GM21526 (cell line): ENCODE data around the gene PCBD1.
"Not testable (repeated sequence)": the region's sequence is repeated elsewhere in the genome, so short reads cannot be mapped to it uniquely, and the experiment has no call there.

ENCODE experiments used
- ATAC-seq: cut with Tn5 transposase; IDR thresholded peaks from one replicate; pipeline ENCODE4 v1.9.1; 2021; ENCODE audit warnings: moderate library complexity; ENCODE audit not compliant: unreplicated experiment, low FRiP score

Gene PCBD1

DNA sequence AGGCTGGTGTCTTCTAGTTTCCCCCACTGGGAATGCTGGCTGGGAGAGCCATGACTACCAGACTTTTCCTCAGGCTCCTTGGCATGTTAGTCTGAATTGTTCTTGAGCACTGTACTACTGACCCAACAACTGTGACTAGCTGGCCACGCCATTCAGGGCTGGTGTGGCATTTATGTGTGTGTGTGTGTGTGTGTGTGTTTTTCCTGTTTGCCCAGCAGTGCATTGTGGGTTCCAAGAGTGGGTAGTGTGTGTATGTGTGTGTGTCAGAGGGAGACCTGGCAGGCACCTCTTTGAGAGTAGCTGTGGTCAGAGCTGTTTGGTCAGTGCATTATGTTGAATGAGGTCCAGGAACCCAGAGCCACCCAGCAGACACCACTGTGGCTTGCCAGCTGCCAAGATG is 9.2 kb downstream of the PCBD1 start:
- no peak for ATAC-seq

DNA sequence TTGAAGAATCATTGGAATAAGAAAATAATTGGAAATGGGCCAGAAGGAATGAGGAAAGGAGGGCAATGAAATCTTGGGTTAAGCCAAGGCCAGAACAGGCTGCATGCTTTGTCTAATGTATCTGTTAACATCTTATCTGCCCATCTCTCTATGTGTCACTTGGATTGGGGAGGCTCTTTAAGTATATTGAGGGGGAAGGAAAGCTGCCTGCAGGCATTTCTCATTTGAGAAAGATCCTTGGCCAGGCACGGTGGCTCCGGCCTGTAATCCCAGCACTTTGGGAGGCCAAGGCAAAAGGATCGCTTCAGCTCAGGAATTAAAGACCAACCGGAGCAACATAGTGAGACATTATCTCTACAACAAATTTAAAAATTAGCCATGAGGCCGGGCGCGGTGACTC is 14.3 kb downstream of the PCBD1 start:
- ATAC-seq = no peak

DNA sequence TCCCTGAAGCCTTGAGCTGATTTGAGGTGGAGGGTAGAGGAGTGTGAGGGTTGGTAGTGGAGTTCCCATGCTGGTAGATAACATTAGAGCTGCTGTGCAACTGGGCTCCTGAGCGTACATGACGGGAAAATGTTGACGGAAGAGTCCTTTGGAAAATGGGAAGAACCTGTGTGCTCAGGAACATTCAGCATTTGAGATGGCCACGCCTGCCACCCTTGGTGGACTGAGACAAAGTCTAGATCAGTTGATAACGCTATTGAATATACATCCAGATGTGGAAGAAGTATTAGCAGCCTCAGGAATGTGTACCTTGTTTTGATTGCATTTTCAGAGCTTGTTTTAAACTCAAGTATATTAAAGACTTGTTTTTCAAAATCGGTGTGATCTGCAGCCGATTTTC is 16.1 kb downstream of the PCBD1 start:
- no peak for ATAC-seq

DNA sequence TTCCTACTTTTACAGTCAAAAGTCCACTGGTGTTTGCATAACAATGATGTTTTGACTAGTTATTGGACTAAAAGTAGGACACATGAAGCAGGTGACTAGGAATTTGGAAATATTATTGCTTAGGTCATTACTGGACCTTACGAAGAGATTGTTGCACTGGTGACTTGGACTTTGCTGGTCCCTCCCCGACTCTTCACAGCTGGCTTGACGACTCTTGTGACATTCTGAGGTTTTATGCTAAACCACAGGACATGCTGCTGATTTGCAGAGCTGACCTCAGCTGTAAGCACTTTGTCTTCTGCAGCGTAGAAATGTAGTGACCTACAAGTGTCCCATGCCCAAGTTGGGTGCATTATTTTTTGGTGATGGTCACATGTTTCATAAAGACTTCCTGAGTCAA is 21.9 kb downstream of the PCBD1 start:
- no peak for ATAC-seq

DNA sequence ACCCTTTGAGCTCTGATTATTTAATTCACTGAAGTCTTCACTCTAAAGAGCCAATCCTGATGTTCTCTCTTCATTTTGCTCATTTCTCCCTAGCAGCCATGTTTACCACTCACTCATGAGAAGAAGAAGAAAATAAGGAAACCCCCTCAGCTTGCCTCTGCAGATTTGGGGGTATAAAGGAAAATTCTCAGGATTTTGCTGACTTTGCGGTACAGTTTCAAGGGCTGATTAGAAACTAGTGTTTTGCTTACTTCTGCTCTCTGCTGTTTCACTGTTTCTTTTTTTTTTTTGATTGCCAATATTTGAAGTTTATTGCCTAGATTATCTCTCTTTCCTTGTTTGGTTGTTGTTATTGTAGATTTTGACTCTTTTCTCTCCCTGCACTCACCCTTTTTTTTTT is 23.4 kb downstream of the PCBD1 start:
- no peak for ATAC-seq

DNA sequence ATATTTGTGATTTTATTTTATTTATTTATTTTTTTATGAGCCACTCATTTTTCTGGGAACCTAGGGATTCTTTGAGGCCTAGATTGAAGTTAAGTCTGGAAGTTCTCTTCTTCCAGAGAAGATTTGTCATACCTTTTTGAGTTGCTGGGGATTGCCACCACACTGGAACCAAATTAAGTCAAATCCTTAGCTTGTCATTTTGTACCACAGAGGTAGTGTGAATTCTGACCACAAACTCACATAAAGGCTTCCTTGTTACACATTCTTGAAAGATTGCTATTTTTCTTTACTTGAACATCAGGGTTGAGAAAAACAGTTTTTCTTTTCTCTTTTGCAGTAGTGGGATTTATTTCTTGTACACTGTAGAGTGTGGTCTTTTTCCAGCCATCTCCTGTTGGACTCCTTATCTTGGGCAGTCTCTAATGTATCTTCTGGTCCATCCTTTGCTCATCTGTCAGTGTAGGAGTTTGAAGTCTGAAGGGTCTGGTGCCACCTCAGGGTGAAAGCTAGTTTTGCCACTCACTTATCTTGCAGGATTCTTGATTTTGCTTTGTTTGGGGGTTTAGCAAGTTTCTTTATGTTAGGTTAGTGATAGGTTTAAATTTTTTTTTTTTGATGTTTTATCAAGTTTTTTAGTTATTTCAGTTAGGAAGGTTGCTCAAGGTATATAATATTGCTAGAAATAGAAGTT is 24.8 kb downstream of the PCBD1 start:
- ATAC-seq = no peak

DNA sequence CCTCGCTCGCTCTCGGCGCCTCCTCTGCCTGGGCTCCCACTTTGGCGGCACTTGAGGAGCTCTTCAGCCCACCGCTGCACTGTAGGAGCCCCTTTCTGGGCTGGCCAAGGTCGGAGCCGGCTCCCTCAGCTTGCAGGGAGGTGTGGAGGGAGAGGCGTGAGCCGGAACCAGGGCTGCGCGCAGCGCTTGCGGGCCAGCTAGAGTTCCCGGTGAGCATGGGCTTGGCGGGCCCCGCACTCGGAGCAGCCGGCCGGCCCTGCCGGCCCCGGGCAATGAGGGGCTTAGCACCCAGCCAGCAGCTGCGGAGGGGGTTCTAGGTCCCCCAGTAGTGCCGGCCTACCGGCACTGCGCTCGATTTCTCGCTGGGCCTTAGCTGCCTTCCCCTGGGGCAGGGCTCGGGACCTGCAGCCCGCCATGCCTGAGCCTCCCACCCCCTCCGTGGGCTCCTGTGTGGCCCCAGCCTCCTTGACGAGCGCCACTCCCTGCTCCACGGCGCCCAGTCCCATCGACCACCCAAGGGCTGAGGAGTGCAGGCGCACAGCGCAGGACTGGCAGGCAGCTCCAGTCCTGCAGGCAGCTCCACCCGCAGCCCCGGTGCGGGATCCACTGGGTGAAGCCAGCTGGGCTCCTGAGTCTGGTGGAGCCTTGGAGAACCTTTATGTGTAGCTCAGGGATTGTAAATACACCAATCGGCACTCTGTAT is 26.7 kb downstream of the PCBD1 start:
- ATAC-seq = not testable (repeated sequence)

DNA sequence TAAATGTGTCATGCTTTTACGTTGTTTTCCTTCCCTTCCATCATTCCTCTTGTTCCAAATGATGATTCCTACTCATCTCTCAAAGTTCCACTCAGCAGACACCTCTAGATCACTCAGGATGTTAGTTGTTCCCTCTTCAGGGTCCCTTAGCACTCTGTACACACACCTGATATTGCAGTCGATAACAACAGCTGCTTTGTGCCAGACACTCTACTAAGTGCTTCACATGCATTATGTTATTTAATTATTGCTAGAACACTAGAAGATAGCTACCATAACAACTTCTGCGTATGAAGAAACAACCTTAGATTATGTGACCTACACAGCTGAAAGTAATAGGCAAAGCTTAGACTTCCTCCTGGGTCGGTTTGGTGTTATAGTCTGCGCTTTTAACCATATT is 29.6 kb downstream of the PCBD1 start:
- no peak for ATAC-seq

DNA sequence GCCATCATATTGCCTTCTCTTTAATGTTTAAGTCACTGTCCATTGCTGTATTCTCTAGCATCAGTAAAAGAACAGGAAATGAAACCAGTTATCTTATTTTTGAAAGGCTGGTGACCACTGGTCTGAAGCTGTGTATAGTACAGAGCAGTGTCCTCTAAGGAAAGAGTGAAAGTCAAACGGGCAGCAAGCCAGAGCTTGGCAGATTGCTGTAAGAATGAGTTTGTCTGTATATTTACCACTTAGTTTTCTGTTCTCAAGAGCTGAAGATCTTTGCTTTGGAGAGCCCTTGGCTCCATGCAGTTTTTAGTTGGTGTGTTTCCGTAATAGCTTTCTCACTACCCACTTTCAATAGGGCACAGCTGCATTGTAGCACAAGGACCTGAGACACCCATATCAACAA is 31.9 kb downstream of the PCBD1 start:
- ATAC-seq = no peak

DNA sequence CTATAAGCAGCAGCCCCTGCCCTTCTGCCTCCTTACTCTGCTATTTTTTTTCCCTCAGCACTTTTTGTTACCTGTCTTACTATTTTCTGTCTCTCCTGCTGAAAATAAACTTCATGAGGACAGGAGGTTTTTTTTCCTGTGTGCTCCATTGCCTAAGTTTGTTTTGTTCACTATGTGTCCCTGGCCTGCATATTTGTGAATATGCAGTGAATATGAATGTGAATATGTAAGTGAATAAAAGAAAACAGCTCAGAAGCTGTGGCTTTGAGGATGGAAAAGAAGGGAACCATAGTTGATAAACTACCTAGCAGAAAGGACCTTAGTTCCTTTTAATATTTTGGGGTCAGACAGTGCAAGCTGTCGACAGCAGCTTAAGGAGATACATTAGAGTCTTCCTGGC is 34.9 kb downstream of the PCBD1 start:
- ATAC-seq = no peak

DNA sequence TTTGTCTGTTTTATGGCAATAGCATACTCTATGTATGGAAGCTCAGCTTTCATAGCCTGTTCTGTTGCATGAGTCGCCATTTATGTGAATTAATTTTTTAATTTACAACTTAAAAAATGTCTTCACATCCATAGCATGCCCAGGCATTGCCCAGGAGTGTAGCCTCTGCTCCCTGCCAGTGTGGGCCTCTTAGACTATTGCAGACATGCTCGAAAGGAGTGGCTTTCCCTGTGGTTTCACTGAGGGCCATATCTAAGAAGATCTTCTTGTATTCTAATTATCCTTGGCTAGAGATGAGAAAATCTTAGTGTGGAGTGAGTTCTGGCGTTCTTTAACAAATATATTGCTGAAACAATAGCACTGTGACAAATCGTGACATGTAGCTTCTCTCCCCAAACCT is 35.3 kb downstream of the PCBD1 start:
- ATAC-seq = no peak

DNA sequence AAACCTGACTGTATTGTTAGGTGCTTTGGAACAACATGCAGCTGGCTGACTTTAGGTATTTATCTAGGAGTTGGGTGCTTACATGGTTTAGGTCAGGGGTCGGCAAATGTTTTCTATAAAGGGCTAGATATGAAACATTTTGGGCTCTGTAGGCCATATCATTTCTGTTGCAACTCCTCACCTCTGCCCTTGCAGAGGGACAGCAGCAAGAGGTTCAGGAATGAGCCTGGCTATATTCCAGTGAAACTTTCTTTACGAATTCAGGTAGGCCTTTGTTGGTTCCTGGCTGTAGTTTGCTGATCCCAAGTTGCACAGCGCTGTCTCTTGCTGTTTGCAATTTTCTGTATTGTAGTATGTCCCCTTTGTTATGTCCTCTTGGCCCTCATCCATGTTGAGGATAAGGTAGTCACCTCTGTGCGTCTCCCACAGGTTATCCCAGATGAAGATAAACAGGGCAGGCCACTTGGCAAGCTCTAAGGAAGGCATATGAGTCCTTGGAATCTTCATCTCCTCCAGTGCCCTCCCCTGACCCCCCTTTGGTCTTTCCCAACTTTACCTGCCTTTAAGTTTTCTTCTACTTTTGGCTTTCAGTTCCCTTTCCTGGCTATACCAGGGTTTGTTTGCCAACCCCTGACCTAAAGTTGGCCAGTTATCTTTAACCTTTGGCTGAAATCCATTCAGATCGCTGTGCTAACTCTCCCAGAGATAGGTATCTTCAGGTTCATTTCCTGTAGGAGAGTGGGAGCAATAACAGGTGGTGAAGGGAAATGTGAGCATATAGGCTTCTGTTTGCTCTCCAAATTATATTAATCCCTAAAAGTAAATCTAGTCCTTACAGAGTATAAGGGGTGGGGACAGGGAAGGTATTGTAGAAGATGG is 36.5 kb downstream of the PCBD1 start:
- ATAC-seq = no peak

DNA sequence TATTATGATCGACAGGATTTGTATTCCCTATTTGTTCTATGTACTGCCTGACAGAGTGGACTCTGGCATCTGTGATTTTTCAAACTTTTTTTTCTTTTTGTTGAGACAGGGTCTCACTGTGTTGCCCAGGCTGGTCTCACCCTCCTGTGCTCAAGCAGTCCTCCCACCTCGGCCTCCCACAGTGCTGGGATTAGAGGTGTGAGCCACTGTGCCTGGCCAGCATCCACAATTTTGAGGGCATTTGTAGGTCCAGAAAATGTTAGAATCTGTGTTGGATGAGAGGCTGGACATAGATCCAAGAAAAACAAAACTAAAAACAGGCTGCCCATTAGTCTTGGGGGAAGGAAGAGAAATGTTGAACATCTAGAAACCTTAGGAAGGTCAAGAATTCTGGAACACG is 38.3 kb downstream of the PCBD1 start:
- ATAC-seq = no peak

DNA sequence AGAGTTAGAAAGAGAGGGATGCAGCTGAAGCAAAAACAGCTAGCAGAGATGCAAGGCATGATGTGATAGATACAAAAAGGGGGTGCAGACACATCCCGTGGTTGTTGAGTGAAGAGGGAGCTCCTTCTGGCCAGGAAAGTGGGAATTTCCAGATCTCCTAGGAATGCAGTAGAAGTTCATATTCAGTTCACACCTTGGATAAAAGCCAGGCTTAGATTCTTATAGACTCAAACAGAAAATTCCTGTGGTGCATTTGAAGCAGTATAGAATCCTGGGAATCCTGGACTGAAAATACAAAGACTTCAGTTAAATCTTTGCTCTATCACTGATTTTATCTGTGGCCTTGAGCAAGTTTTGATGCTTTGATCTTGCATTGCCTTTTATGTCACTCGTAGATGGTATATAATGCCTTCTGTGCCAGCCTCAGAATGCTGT is 38.8 kb downstream of the PCBD1 start:
- no peak for ATAC-seq

DNA sequence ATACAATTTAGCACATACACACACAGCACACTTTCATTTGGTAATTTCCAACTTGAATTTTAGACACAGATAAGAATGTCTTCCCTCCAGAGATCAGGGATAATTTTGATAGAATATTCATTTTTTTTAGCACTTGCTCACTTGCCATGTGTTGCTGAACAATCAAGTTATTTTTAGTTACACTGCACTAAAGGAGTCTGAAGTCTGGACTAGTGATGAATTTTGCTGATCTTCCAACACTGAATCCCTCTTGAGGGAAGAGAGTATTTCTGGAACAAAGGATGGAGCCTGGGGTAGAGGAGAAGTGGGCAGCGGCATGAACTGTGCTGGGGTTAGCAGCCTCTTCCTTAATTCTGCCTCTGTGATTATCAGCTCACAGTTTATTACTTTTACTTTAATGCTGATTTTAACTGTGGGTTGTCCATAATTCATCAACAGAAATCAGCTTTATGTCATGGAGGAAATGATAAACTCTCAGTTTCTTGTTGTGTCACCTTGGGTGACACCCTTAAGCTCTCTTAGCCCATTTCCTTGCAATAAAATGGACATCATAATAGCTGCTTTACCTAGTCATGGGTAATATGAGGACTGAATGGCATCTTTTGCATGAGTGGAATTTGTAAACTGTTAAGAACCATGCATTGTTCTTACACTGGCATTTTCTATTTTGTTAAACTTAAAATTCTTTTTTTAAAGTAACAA is 40.6 kb downstream of the PCBD1 start:
- no peak for ATAC-seq

DNA sequence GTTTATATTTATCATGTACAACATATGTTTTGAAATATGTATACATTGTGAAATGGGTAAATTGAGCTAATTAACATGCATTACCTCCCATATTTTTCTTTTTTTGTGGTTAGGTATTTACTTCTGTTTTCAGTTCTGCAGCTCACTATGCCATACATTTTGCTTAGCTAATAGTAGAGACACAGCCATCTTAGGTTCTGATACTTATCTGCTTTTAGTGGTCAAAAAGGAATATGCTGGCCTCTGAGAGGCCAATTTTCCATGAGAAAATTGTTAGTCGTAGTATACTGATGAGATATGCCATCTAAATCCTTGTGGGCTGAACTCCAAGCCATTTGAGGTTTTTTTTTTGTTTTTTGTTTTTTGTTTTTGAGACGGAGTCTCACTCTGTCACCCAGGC is 41.6 kb downstream of the PCBD1 start:
- no peak for ATAC-seq

DNA sequence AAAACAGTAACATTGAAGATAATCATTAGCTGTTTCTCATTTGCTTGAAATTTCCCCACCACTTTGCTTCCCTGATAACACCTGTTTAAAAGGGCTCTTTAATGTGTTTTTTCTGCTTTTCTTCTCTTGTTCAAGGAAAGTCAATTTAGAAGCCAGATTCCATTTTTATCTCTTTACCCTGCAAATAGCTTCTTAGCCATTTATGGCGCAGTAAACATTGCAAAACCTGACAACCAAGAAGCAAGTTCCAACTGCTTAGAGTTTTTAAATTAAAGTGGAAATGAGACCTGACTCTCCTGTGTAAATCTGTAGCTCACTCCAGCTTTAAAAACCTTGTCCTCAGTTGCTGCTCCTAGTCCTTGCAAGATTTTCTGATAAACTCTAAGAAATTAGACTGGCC is 42.5 kb downstream of the PCBD1 start:
- no peak for ATAC-seq

DNA sequence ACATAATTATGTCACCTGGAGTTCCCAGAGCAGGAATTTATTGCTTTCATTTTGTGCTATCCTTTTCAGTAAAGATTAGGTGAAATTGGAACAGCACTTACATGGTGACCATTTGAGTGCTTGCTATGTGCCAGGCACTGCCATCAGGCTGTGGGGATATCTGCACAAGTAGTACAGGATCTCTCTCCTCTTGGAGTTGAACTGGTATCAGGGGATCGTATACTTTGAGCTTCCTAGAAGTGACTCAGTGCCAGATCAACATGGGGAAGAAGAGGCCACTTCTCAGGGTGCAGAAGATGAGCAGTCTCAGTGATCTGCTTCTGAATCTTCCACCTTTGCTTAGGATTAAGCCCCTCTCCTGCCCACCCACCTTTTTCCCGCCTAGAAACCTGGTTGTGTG is 43.1 kb downstream of the PCBD1 start:
- ATAC-seq = no peak

DNA sequence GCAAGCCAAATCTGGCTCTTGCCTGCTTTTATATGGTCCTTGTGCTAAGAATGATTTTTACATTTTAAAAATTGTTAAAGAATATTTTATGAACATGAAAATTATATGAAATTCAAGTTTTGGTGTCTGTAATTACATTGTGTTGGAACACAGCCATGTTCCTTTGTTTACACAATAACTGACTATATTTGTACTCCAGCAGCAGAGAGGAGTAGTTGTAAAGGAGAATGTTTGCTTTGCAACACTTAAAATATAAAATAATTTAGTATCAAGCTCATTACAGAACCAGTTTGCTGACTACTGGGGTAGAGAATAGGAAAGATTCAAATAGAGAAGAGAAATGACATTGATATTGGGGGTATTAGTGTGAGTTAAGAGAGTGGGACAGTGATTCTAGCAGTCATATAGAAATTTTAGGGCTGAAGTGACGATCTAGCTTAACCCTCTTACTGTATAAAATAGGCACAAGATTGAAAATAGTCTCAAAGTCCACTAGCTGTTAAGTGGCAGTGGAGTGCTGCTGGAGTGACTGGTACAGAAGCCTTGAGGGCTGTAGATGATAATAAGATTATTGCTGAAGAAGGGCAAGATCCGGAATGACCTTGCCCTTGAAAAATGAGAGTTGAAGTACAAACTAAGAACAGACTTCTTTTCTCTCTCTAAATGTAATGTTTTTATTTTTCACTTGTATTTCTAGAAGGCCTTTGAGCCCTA is 44.4 kb downstream of the PCBD1 start:
- ATAC-seq = no peak

DNA sequence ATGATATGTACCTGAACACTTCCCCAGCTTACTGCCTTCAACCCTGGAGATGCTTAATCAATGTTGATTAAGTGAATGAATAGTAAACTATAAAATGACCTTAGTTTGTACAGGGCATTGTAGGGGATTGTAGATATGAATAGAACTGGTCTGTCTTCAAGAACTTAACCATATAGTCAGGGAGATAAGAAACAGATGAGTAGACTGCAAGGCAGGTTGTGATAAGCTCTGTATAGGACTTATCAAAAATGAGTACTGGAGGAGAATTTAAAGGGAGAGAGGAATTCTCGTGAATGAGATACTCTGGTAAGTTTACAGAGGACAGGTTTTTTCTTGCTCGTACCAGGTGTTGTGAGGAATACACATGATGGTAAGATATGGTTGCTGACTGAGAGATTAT is 45.0 kb downstream of the PCBD1 start:
- no peak for ATAC-seq
